B cell (primary cell): ENCODE measurements around the gene C20orf202. TPM values are rescaled to one million over a fixed set of nuclear protein-coding genes. Genes with fewer than 3 reads are reported as not detected.

ENCODE experiments used
- ATAC-seq: fragments of 200-7000 bp; cut with Tn5 transposase; one replicate; pipeline ENCODE4 v1.10.0; 2021; ENCODE audit warnings: low read depth, mild to moderate bottlenecking, moderate number of reproducible peaks, moderate library complexity
- CTCF ChIA-PET: fragments of 350-600 bp; sonication (Branson Sonifier 250); formaldehyde crosslinking; loops from one replicate; lab custom pipeline; 2021; ENCODE audit warnings: antibody characterized with exemption, inconsistent platforms; lab: Charles Lee
- POLR2A ChIA-PET: fragments of 350-600 bp; sonication (Branson Sonifier 250); formaldehyde crosslinking; loops from one replicate; lab custom pipeline; 2021; ENCODE audit warnings: antibody characterized with exemption; lab: Charles Lee
- DNase-seq: peaks from one replicate; pipeline ENCODE4 v3.0.0; 2013
- H2AFZ ChIP-seq: 2 replicates; pipeline ENCODE4 v1.6.1; 2012; ENCODE audit warnings: mild to moderate bottlenecking, low read depth, low read length; ENCODE audit not compliant: insufficient read depth, poor library complexity, severe bottlenecking
- H3K27ac ChIP-seq, 2 donors: 1 replicate in 1 of 2; 2 replicates in 1 of 2; pipeline ENCODE4 v1.5.1; 2012 to 2013; ENCODE audit warnings: low read length in 2 of 2, mild to moderate bottlenecking in 2 of 2, moderate library complexity in 1 of 2
- H3K27me3 ChIP-seq, 4 experiments: fragments of 200-600 bp in 1 of 4; sonication (generic) in 1 of 4; replicated peaks in 1 of 4; 1 replicate in 2 of 4; 2 replicates in 2 of 4; pipeline versions ENCODE4 v1.6.1 to v1.7.0; 2013 to 2016; ENCODE audit warnings: low read length in 3 of 4, mild to moderate bottlenecking in 2 of 4, mixed read lengths in 1 of 4, moderate library complexity in 1 of 4; ENCODE audit not compliant: insufficient read depth in 4 of 4, control insufficient read depth in 3 of 4; ENCODE audit errors: control extremely low read depth in 1 of 4
- H3K36me3 ChIP-seq, 2 experiments: replicated peaks in 1 of 2; 1 replicate in 1 of 2; 2 replicates in 1 of 2; pipeline versions ENCODE4 v1.6.1 to v1.7.1; 2013; ENCODE audit warnings: low read length in 1 of 2; ENCODE audit not compliant: insufficient read depth in 2 of 2, control insufficient read depth in 1 of 2; ENCODE audit errors: control extremely low read depth in 1 of 2, extremely low read depth in 1 of 2
- H3K4me1 ChIP-seq, 2 donors: fragments of 200-600 bp in 1 of 2; sonication (generic) in 1 of 2; 1 replicate in 1 of 2; 2 replicates in 1 of 2; pipeline versions ENCODE4 v1.5.1 to v1.6.1; 2013 to 2017; ENCODE audit warnings: low read length in 2 of 2; ENCODE audit not compliant: control insufficient read depth in 2 of 2, insufficient read depth in 2 of 2
- H3K4me2 ChIP-seq: replicated peaks from 2 replicates; pipeline ENCODE3; 2012; ENCODE audit warnings: mild to moderate bottlenecking, low read depth, low read length; ENCODE audit not compliant: poor library complexity, severe bottlenecking
- H3K4me3 ChIP-seq, 5 experiments: fragments of 200-600 bp in 1 of 5; sonication (generic) in 1 of 5; 1 replicate in 3 of 5; 2 replicates in 2 of 5; pipeline versions ENCODE4 v1.5.1 to v1.7.0; 2011 to 2016; ENCODE audit warnings: low read length in 4 of 5, mild to moderate bottlenecking in 4 of 5, low read depth in 2 of 5, control low read depth in 1 of 5, moderate library complexity in 1 of 5; ENCODE audit not compliant: insufficient read depth in 1 of 5; ENCODE audit errors: control extremely low read depth in 1 of 5, extremely low read depth in 1 of 5
- H3K79me2 ChIP-seq: fragments of 200-600 bp; sonication (generic); one replicate; pipeline ENCODE4 v1.6.0; 2016; ENCODE audit warnings: low read length; ENCODE audit not compliant: control insufficient read depth, insufficient read depth
- H3K9ac ChIP-seq: fragments of 200-600 bp; sonication (generic); 2 replicates; pipeline ENCODE4 v1.6.1; 2017; ENCODE audit warnings: mild to moderate bottlenecking, low read length, moderate library complexity
- H3K9me3 ChIP-seq, 3 donors: one replicate each; pipeline versions ENCODE4 v1.6.1 to v1.7.1; 2013; ENCODE audit warnings: low read length in 2 of 3; ENCODE audit not compliant: control insufficient read depth in 2 of 3, insufficient read depth in 1 of 3; ENCODE audit errors: control extremely low read depth in 1 of 3
- H4K20me1 ChIP-seq: 2 replicates; pipeline ENCODE4 v1.6.0; 2012; ENCODE audit warnings: mild to moderate bottlenecking, low read length; ENCODE audit not compliant: insufficient read depth, control insufficient read depth, poor library complexity, severe bottlenecking
- H3K27ac Mint-ChIP-seq: one replicate; pipeline ENCODE4 v1.8.0; 2021; ENCODE audit warnings: mixed read lengths
- H3K27me3 Mint-ChIP-seq: one replicate; pipeline ENCODE4 v1.8.0; 2021; ENCODE audit warnings: mixed read lengths
- H3K4me1 Mint-ChIP-seq: one replicate; pipeline ENCODE4 v1.8.0; 2021; ENCODE audit warnings: mixed read lengths
- H3K4me3 Mint-ChIP-seq: one replicate; pipeline ENCODE4 v1.8.0; 2021; ENCODE audit warnings: mixed read lengths
- H3K9me3 Mint-ChIP-seq: one replicate; pipeline ENCODE4 v1.8.0; 2022; ENCODE audit warnings: mixed read lengths; ENCODE audit not compliant: insufficient read depth
- EZH2 ChIP-seq: IDR thresholded peaks from 2 replicates; pipeline ENCODE4 v1.6.1; 2012; ENCODE audit warnings: borderline replicate concordance, low read depth, mild to moderate bottlenecking, moderate library complexity, low read length; ENCODE audit not compliant: insufficient read depth, poor library complexity, severe bottlenecking
- WGBS: methylation state at CpG from one replicate; pipeline ENCODE4 v1.1.5; 2013; ENCODE audit warnings: missing lambda C conversion rate; ENCODE audit not compliant: insufficient coverage; 5-methylcytosine and 5-hydroxymethylcytosine counted together
- intact Hi-C: fragments of 100-400 bp; cut with micrococcal nuclease; formaldehyde crosslinking; loops from one replicate; pipeline ENCODE4 v1.10.0; 2022
- polyA plus RNA-seq: library from polyadenylated mRNA; depleted of rRNA; stranded (reverse); fragments of >200 nt; gene quantifications from 2 replicates; pipeline ENCODE4 v1.2.3, GENCODE V29; 2012
- total RNA-seq, 2 donors: library from RNA; stranded (reverse); fragments of 120-200 nt in 1 of 2; gene quantifications; 1 replicate in 1 of 2; 2 replicates in 1 of 2; pipeline versions ENCODE4 v1.2.3 to v1.2.4, GENCODE V29; 2013 to 2022
- TF ChIP-seq, protein P1 (sequence below): fragments of 200-600 bp; IDR thresholded peaks from one replicate; pipeline ENCODE4 v1.8.0; 2022; ENCODE audit warnings: antibody characterized with exemption, mild to moderate bottlenecking

Gene C20orf202
- total and polyA plus RNA-seq, 2 donors (not counting 1 experiment from before 2014, with no cell fraction given), result 0.07 TPM; not detected in 1

DNA sequence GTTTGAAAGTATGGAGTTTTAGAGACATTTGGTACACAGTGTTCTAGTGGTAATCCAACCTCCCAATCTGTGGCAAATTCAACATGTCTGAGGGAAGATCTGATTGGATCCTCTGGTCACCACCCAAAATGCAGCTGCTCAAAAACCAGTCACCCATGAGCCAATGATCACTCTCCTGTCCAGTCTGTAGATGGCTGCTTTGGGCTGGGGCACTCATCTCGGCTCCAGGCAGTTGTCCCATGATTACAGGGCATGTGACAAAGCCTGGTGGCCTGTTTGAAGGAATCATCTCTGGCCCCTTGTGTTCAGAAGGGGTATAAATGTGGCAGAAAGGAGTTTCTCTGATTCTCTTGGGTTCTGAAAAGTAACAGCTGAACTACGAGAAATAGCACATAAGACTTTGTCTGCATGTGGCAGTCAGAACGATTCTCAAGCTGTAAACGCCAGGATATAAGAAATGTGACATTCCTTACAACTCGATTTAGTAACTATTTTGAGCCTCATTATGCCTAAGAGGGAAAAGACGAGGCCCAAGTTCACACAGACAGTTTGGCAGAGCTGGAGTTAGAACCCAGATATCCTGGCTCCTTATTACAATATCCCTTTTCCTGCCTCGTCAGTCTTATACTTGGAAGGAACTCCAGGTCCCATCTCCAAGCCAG is 3.9 kb upstream of the C20orf202 start:
- DNase-seq, result no peak
- H3K9me3 Mint-ChIP-seq, result peaks cover 4% of the 10 kb centered on the region
- Histone ChIP-seq H3K27ac (no peak overlapping the region), H4K20me1 (no peaks in the 10 kb centered on the region), H3K4me3 (no peak overlapping the region), H2AFZ (no peak overlapping the region), H3K4me1 (no peaks in the 10 kb centered on the region), H3K4me2 (no peak overlapping the region), H3K79me2 (no peaks in the 10 kb centered on the region), H3K36me3 (no peaks in the 10 kb centered on the region), H3K9me3 (no peaks in the 10 kb centered on the region), H3K9ac (no peak overlapping the region), H3K27me3 (peaks cover 0 to 12% (median 0%) of the 10 kb centered on the region in 4 experiments)
- ChIA-PET POLR2A (no interaction called here), CTCF (no interaction called here)
- H3K4me1 Mint-ChIP-seq, result no peaks in the 10 kb centered on the region
- no peak overlapping the region for H3K4me3 Mint-ChIP-seq
- H3K27ac Mint-ChIP-seq, result no peak overlapping the region
- TF ChIP-seq, protein P1, sequence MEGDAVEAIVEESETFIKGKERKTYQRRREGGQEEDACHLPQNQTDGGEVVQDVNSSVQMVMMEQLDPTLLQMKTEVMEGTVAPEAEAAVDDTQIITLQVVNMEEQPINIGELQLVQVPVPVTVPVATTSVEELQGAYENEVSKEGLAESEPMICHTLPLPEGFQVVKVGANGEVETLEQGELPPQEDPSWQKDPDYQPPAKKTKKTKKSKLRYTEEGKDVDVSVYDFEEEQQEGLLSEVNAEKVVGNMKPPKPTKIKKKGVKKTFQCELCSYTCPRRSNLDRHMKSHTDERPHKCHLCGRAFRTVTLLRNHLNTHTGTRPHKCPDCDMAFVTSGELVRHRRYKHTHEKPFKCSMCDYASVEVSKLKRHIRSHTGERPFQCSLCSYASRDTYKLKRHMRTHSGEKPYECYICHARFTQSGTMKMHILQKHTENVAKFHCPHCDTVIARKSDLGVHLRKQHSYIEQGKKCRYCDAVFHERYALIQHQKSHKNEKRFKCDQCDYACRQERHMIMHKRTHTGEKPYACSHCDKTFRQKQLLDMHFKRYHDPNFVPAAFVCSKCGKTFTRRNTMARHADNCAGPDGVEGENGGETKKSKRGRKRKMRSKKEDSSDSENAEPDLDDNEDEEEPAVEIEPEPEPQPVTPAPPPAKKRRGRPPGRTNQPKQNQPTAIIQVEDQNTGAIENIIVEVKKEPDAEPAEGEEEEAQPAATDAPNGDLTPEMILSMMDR, result no peak
- no peak for TF ChIP-seq EZH2
- intact Hi-C loops, result no loop called here
- peaks cover 30% of the 10 kb centered on the region for H3K27me3 Mint-ChIP-seq
- WGBS, result 91% methylated on average over 6 of the region's 7 CpGs
- no peak for ATAC-seq

DNA sequence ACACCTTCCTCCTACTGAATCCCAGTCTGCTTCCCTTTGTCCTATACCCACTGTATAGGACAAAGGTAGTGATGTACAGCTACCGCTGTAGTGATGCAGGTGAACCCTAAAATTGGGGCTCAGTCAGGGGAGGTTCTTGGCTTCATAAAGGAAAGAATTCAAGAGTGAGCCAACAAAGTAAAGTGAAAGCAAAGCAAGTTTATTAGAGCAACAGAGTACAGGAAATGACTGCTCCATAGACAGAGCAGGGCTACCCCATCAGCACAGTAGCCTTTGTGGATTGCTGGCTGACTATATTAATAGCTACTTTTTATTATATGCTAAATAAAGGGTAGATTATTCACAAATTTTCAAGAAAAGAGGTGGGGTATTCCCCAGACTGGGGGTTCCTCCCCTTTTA is 3.3 kb upstream of the C20orf202 start:
- Mint-ChIP-seq H3K27me3 (peaks cover 30% of the 10 kb centered on the region), H3K9me3 (peaks cover 4% of the 10 kb centered on the region), H3K27ac (no peak overlapping the region), H3K4me1 (no peaks in the 10 kb centered on the region), H3K4me3 (no peak overlapping the region)
- DNase-seq, result no peak
- Histone ChIP-seq H3K9ac (no peak overlapping the region), H3K79me2 (no peaks in the 10 kb centered on the region), H3K4me3 (no peak overlapping the region), H4K20me1 (no peaks in the 10 kb centered on the region), H2AFZ (no peak overlapping the region), H3K27ac (no peak overlapping the region), H3K27me3 (peaks cover 0 to 12% (median 0%) of the 10 kb centered on the region in 4 experiments), H3K9me3 (no peaks in the 10 kb centered on the region), H3K4me1 (no peaks in the 10 kb centered on the region), H3K36me3 (no peaks in the 10 kb centered on the region), H3K4me2 (no peak overlapping the region)
- ChIA-PET POLR2A (no interaction called here), CTCF (no interaction called here)
- TF ChIP-seq, protein P1, result no peak
- TF ChIP-seq EZH2, result no peak
- intact Hi-C loops, result no loop called here
- ATAC-seq, result no peak
- 80% methylated on average over 1 of the region's 1 CpG for WGBS
